SK-N-MC (cell line): ENCODE measurements around the gene MRM1.

Source experiments
- EZH2 ChIP-seq: fragments of 200-600 bp; sonication (generic); IDR thresholded peaks from one replicate; pipeline ENCODE4 v1.6.1; 2017; ENCODE audit warnings: antibody characterized with exemption
- FOXP2 ChIP-seq: optimal IDR thresholded peaks from 2 replicates; pipeline ENCODE3; 2011; ENCODE audit warnings: mild to moderate bottlenecking, moderate library complexity; ENCODE audit not compliant: insufficient read depth; ENCODE audit errors: extremely low read length, control extremely low read depth
- POLR2AphosphoS5 ChIP-seq: IDR thresholded peaks from 2 replicates; pipeline ENCODE4 v1.6.1; 2012; ENCODE audit warnings: mild to moderate bottlenecking, low read depth, low read length, borderline replicate concordance

GRCh38 chr17:36593656-36594316 is 7.6 kb upstream of the MRM1 start:
- no peak for TF ChIP-seq EZH2
- no peak for TF ChIP-seq POLR2AphosphoS5
- no peak for TF ChIP-seq FOXP2
